Measurements from ENCODE around the gene AJAP1.

Gene AJAP1

DNA sequence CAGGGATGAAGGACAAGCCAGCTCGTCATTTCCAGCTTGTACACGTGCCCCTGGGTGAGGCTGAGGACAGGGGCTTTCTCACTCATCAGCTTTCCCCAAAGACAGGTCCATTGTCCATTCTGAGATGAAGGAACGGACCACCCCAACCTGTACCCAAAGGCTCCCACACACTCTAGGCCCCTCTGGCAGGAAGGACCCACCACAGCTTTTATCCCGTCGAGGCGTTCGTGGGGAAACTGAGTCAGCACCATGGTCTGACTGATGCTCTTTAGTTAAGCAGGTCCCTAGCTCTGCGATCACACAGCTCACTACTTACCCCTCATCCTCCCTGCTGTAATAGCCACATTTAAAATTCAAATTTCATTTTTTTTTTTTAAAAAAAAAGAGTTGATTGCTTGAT is 117.3 kb downstream of the AJAP1 start:
- ChIA-PET CTCF (interaction anchor here (1.6 kb wide), 1 partner anchor 10 kb away, joined by 3 read pairs; no protein-coding TSS in a partner anchor), POLR2A (no interaction called here)
- no peak for DNase-seq (ENCODE audit: extremely low spot score)
- TF ChIP-seq, protein P1, sequence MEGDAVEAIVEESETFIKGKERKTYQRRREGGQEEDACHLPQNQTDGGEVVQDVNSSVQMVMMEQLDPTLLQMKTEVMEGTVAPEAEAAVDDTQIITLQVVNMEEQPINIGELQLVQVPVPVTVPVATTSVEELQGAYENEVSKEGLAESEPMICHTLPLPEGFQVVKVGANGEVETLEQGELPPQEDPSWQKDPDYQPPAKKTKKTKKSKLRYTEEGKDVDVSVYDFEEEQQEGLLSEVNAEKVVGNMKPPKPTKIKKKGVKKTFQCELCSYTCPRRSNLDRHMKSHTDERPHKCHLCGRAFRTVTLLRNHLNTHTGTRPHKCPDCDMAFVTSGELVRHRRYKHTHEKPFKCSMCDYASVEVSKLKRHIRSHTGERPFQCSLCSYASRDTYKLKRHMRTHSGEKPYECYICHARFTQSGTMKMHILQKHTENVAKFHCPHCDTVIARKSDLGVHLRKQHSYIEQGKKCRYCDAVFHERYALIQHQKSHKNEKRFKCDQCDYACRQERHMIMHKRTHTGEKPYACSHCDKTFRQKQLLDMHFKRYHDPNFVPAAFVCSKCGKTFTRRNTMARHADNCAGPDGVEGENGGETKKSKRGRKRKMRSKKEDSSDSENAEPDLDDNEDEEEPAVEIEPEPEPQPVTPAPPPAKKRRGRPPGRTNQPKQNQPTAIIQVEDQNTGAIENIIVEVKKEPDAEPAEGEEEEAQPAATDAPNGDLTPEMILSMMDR (IDR thresholded peaks at IDR 0.05; ENCODE audit: control extremely low read depth, extremely low read depth, low read depth, missing control alignments), result no peak

DNA sequence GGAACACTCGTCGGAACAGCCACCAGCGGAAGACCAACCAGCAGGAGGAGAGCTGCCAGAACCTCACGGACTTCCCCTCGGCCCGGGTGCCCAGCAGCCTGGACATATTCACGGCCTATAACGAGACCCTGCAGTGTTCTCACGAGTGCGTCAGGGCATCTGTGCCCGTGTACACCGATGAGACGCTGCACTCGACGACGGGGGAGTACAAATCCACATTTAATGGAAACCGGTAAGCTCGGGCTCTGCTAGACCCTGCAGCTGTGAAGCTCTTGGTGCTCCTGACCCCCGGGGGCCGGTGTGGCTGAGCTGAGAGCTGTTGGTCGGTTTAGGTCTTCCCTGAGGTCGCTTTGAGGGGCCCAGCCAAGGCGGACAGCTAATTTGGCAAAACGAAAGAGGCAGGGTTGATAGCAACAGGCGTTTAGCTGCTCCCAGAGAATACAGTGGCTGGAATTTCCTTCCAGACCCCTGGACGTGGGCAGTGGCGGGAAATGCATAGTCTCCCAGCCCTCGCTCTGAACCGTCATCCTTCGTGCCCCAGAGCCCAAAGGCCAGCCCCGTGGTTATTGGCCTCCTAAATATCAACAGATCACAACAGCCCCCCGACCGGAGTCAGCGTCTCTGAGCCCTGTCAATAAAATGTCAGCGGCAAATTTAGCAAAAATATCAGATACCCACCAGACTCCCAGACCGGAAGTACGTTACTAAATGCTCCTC is 118.0 kb downstream of the AJAP1 start:
- TF ChIP-seq, protein P1 (IDR thresholded peaks at IDR 0.05; ENCODE audit: control extremely low read depth, extremely low read depth, low read depth, missing control alignments), result no peak
- POLR2A ChIA-PET, result no interaction called here
- CTCF ChIA-PET, result interaction anchor here (1.6 kb wide), 1 partner anchor 9 kb away, joined by 3 read pairs; no protein-coding TSS in a partner anchor
- DNase-seq (ENCODE audit: extremely low spot score), result no peak

DNA sequence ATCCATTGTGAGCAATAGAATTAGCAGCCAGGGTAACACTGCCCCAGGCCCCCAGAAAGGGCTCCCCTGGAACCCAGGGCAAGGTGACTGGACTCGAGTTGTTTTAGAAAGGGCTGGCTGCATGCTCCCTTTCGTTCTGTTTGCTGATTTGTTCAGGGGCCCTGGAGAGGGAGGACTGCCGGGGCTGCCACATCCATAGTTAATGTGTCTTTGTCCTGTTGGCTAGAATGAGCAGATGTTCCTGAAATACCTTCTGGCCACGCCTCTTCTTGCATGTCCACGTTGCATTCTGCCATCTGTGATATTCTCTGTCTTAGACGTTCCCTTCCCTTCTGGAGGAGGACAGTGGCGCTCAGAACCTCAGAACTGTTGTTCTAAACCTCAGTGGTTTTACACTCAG is 118.8 kb downstream of the AJAP1 start:
- POLR2A ChIA-PET, result no interaction called here
- TF ChIP-seq, protein P1 (IDR thresholded peaks at IDR 0.05; ENCODE audit: control extremely low read depth, extremely low read depth, low read depth, missing control alignments), result no peak
- no peak for DNase-seq (ENCODE audit: extremely low spot score)
- CTCF ChIA-PET, result no interaction called here

DNA sequence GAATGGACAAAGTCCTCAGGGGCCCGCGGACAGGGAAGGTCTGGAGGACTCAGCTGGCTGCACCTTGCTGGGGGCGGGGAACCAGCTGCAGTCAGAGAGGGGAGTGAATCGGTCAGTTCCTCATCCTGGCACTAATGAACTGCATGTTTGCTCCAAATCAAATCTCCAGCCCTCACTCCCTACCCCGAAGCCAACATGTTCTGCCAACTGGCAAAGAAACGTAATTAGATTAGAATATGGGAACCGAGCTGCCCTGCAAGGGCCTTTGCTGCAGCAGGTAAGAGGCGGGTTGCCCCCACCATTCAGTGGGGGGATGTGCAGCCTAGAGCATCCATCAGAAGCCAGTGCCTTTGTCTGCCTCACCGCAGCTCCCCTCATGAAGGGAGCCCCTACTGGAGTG is 121.1 kb downstream of the AJAP1 start:
- CTCF ChIA-PET, result no interaction called here
- POLR2A ChIA-PET, result no interaction called here

DNA sequence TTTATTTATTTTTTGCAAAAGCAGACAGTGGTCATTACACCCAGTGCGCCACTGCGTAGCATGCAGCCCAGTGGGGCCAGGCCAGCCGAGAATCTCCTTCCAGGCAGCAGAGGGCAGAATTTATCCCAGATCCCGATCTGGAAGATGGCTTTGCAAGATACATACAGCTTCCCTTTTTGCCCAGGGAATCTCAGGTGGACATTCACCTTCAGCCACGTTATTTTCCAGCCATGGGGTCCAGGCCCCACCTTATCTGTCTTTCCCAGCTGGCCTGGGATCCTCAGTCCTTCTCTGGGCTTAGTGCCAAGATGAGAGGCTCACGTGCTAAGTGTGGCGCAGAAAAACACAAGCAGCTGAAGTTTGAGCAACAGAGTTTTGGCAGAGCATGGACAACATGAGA is 123.6 kb downstream of the AJAP1 start:
- CTCF ChIA-PET, result interaction anchor here (2.3 kb wide), 1 partner anchor 49 kb away, joined by 6 read pairs; no protein-coding TSS in a partner anchor
- TF ChIP-seq, protein P1 (IDR thresholded peaks at IDR 0.05; ENCODE audit: control extremely low read depth, extremely low read depth, low read depth, missing control alignments), result peak; percentile 16
- no peak for DNase-seq (ENCODE audit: extremely low spot score)
- POLR2A ChIA-PET, result no interaction called here

More for the DNA sequence above, 121.1 kb downstream of the AJAP1 start:
- no peak for DNase-seq (ENCODE audit: extremely low spot score)
- TF ChIP-seq, protein P1 (IDR thresholded peaks at IDR 0.05; ENCODE audit: control extremely low read depth, extremely low read depth, low read depth, missing control alignments), result no peak

DNA sequence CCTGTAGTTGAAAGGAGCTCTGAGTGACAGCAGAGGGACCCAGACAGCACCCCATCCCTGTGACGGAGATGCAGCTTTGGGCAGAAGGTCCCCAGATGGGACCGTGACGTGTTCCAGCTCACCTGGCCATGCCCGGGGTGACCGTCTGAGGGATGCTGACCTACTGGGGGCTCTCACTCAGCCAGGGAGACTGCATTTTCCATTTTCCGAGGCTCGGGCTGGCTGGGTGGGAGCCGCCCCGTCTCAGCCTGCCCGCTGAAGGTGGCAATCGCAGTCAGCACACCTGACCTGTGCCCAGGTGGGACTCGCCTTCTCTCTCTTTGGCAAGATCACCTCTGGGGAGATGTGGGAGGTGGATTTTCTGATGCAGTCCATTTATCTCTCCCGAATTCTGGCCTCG is 127.2 kb downstream of the AJAP1 start:
- CTCF ChIA-PET, result interaction anchor here (1.0 to 1.1 kb wide), 2 partner anchors 9 to 16 kb away, joined by 3 read pairs; no protein-coding TSS in a partner anchor
- POLR2A ChIA-PET, result no interaction called here
- no peak for DNase-seq (ENCODE audit: extremely low spot score)
- TF ChIP-seq, protein P1 (IDR thresholded peaks at IDR 0.05; ENCODE audit: control extremely low read depth, extremely low read depth, low read depth, missing control alignments), result no peak

Data from GM10248 (cell line).